ENCODE data around the gene MINDY1. TPM values are rescaled to one million over a fixed set of nuclear protein-coding genes. Genes with fewer than 3 reads are reported as not detected.

The MINDY1 gene
- total and polyA plus RNA-seq, 9 of the 15 experiments (the other 6 are each of a cell fraction or from before 2014, with no cell fraction given): 0.49 to 11.0 (median 6.0) TPM

- TF ChIP-seq THRB (CRISPR knock-in tag; conservative IDR thresholded peaks at IDR 0.05) (0 out of 2 replicates have a peak, but pooled peaks have one; percentile 10), RAD51 (IDR thresholded peaks at IDR 0.05; ENCODE audit: borderline replicate concordance, low read depth) (no peak), HSF4 (CRISPR knock-in tag; IDR thresholded peaks at IDR 0.05; ENCODE audit: borderline replicate concordance) (no peak), CEBPB (tag; IDR thresholded peaks at IDR 0.05) (no peak), HOXB6 (CRISPR knock-in tag; IDR thresholded peaks at IDR 0.05; ENCODE audit: borderline replicate concordance) (no peak), POLR2AphosphoS5 (IDR thresholded peaks at IDR 0.05; ENCODE audit: control insufficient read depth, insufficient read depth, low read depth, low read length) (peak; percentile 51; the same call in 1 of the 2 replicates), TSHZ1 (CRISPR knock-in tag; IDR thresholded peaks at IDR 0.05) (no peak), TEAD4 (IDR thresholded peaks at IDR 0.05; ENCODE audit: low read length) (no peak), TEAD4 (CRISPR knock-in tag; IDR thresholded peaks at IDR 0.05; ENCODE audit: borderline replicate concordance) (no peak), ZNF282 (CRISPR knock-in tag; IDR thresholded peaks at IDR 0.05) (0 out of 2 replicates have a peak, but pooled peaks have one; percentile 67), BACH1 (tag; IDR thresholded peaks at IDR 0.05) (no peak), RAD21 (CRISPR knock-in tag; conservative IDR thresholded peaks at IDR 0.05 in 1 of 2, IDR thresholded peaks at IDR 0.05 in 1 of 2) (no peak), NR0B1 (IDR thresholded peaks at IDR 0.05; ENCODE audit: partially characterized antibody) (no peak), DDX20 (tag; IDR thresholded peaks at IDR 0.05; ENCODE audit: low read depth) (no peak), STAT5B (CRISPR knock-in tag; IDR thresholded peaks at IDR 0.05) (no peak), ZNF395 (CRISPR knock-in tag; IDR thresholded peaks at IDR 0.05) (no peak), L3MBTL2 (IDR thresholded peaks at IDR 0.05) (peak; percentile 67)
These were observed 1.8 kb upstream of the MINDY1 start, which contains the start of gene PRUNE1 (continued) for GRCh38 chr1:151008244-151009205.

All from K562 (cell line).